ENCODE results near the gene CCL17.
"Not testable (repeated sequence)": the region's sequence is repeated elsewhere in the genome, so short reads cannot be mapped to it uniquely, and the experiment has no call there.

Gene CCL17

GRCh38 chr16:57396786-57397185, 7.8 kb upstream of the CCL17 start:
- Histone ChIP-seq H3K27ac (ENCODE audit: low read depth, low read length) (no peak overlapping the region), H3K4me3 (ENCODE audit: low read depth in 1 of 2, low read length in 2 of 2) (no peak overlapping the region), H3K9ac (ENCODE audit: low read depth in 1 of 2, low read length in 2 of 2) (no peak overlapping the region), H3K27me3 (ENCODE audit: control insufficient read depth in 1 of 2, insufficient read depth in 2 of 2, low read length in 2 of 2) (no peaks in the 10 kb centered on the region), H3K4me1 (ENCODE audit: control insufficient read depth in 1 of 2, insufficient read depth in 2 of 2, low read length in 2 of 2) (no peaks in the 10 kb centered on the region), H3K36me3 (ENCODE audit: control insufficient read depth in 1 of 2, insufficient read depth in 2 of 2, low read length in 2 of 2) (no peaks in the 10 kb centered on the region), H3K9me3 (ENCODE audit: control insufficient read depth in 1 of 2, low read length in 2 of 2) (no peaks in the 10 kb centered on the region)

GRCh38 chr16:57397493-57397892, 7.1 kb upstream of the CCL17 start:
- H3K9me3 ChIP-seq (ENCODE audit: control insufficient read depth in 1 of 2, low read length in 2 of 2); H3K4me1 ChIP-seq (ENCODE audit: control insufficient read depth in 1 of 2, insufficient read depth in 2 of 2, low read length in 2 of 2); H3K36me3 ChIP-seq (ENCODE audit: control insufficient read depth in 1 of 2, insufficient read depth in 2 of 2, low read length in 2 of 2); H3K4me3 ChIP-seq (ENCODE audit: low read depth in 1 of 2, low read length in 2 of 2); H3K27me3 ChIP-seq (ENCODE audit: control insufficient read depth in 1 of 2, insufficient read depth in 2 of 2, low read length in 2 of 2); H3K9ac ChIP-seq (ENCODE audit: low read depth in 1 of 2, low read length in 2 of 2); H3K27ac ChIP-seq (ENCODE audit: low read depth, low read length): not testable (repeated sequence)

GRCh38 chr16:57401943-57402640, 2.5 kb upstream of the CCL17 start:
- Histone ChIP-seq H3K4me3 (ENCODE audit: low read depth in 1 of 2, low read length in 2 of 2) (no peak overlapping the region), H3K9ac (ENCODE audit: low read depth in 1 of 2, low read length in 2 of 2) (no peak overlapping the region), H3K27ac (ENCODE audit: low read depth, low read length) (no peak overlapping the region), H3K27me3 (ENCODE audit: control insufficient read depth in 1 of 2, insufficient read depth in 2 of 2, low read length in 2 of 2) (no peaks in the 10 kb centered on the region), H3K9me3 (ENCODE audit: control insufficient read depth in 1 of 2, low read length in 2 of 2) (no peaks in the 10 kb centered on the region), H3K36me3 (ENCODE audit: control insufficient read depth in 1 of 2, insufficient read depth in 2 of 2, low read length in 2 of 2) (no peaks in the 10 kb centered on the region), H3K4me1 (ENCODE audit: control insufficient read depth in 1 of 2, insufficient read depth in 2 of 2, low read length in 2 of 2) (no peaks in the 10 kb centered on the region)

- no peak overlapping the region for H3K9ac ChIP-seq (ENCODE audit: low read depth in 1 of 2, low read length in 2 of 2)
- H3K27me3 ChIP-seq (ENCODE audit: control insufficient read depth in 1 of 2, insufficient read depth in 2 of 2, low read length in 2 of 2): no peaks in the 10 kb centered on the region
- H3K27ac ChIP-seq (ENCODE audit: low read depth, low read length): no peak overlapping the region
- H3K9me3 ChIP-seq (ENCODE audit: control insufficient read depth in 1 of 2, low read length in 2 of 2): no peaks in the 10 kb centered on the region
- H3K4me3 ChIP-seq (ENCODE audit: low read depth in 1 of 2, low read length in 2 of 2): no peak overlapping the region
- no peaks in the 10 kb centered on the region for H3K36me3 ChIP-seq (ENCODE audit: control insufficient read depth in 1 of 2, insufficient read depth in 2 of 2, low read length in 2 of 2)
- no peaks in the 10 kb centered on the region for H3K4me1 ChIP-seq (ENCODE audit: control insufficient read depth in 1 of 2, insufficient read depth in 2 of 2, low read length in 2 of 2)
Measured at GRCh38 chr16:57405097-57405496, 530 bp downstream of the CCL17 start.

- H3K9me3 ChIP-seq (ENCODE audit: control insufficient read depth in 1 of 2, low read length in 2 of 2): no peaks in the 10 kb centered on the region
- H3K4me1 ChIP-seq (ENCODE audit: control insufficient read depth in 1 of 2, insufficient read depth in 2 of 2, low read length in 2 of 2): no peaks in the 10 kb centered on the region
- H3K27me3 ChIP-seq (ENCODE audit: control insufficient read depth in 1 of 2, insufficient read depth in 2 of 2, low read length in 2 of 2): no peaks in the 10 kb centered on the region
- H3K4me3 ChIP-seq (ENCODE audit: low read depth in 1 of 2, low read length in 2 of 2): no peak overlapping the region
- H3K9ac ChIP-seq (ENCODE audit: low read depth in 1 of 2, low read length in 2 of 2): no peak overlapping the region
- H3K36me3 ChIP-seq (ENCODE audit: control insufficient read depth in 1 of 2, insufficient read depth in 2 of 2, low read length in 2 of 2): no peaks in the 10 kb centered on the region
- no peak overlapping the region for H3K27ac ChIP-seq (ENCODE audit: low read depth, low read length)
Measured at GRCh38 chr16:57406881-57407280, 2.3 kb downstream of the CCL17 start.

- Histone ChIP-seq H3K36me3 (ENCODE audit: control insufficient read depth in 1 of 2, insufficient read depth in 2 of 2, low read length in 2 of 2) (no peaks in the 10 kb centered on the region), H3K27ac (ENCODE audit: low read depth, low read length) (no peak overlapping the region), H3K27me3 (ENCODE audit: control insufficient read depth in 1 of 2, insufficient read depth in 2 of 2, low read length in 2 of 2) (no peaks in the 10 kb centered on the region), H3K9ac (ENCODE audit: low read depth in 1 of 2, low read length in 2 of 2) (no peak overlapping the region), H3K9me3 (ENCODE audit: control insufficient read depth in 1 of 2, low read length in 2 of 2) (no peaks in the 10 kb centered on the region), H3K4me3 (ENCODE audit: low read depth in 1 of 2, low read length in 2 of 2) (no peak overlapping the region), H3K4me1 (ENCODE audit: control insufficient read depth in 1 of 2, insufficient read depth in 2 of 2, low read length in 2 of 2) (no peaks in the 10 kb centered on the region)
Measured at GRCh38 chr16:57407521-57408353, 3.2 kb downstream of the CCL17 start.

- H3K9ac ChIP-seq (ENCODE audit: low read depth in 1 of 2, low read length in 2 of 2): no peak overlapping the region
- no peaks in the 10 kb centered on the region for H3K4me1 ChIP-seq (ENCODE audit: control insufficient read depth in 1 of 2, insufficient read depth in 2 of 2, low read length in 2 of 2)
- no peak overlapping the region for H3K27ac ChIP-seq (ENCODE audit: low read depth, low read length)
Measured at GRCh38 chr16:57409065-57409464, 4.5 kb downstream of the CCL17 start.

GRCh38 chr16:57409870-57410587, 5.5 kb downstream of the CCL17 start:
- Histone ChIP-seq H3K36me3 (ENCODE audit: control insufficient read depth in 1 of 2, insufficient read depth in 2 of 2, low read length in 2 of 2) (no peaks in the 10 kb centered on the region), H3K27ac (ENCODE audit: low read depth, low read length) (no peak overlapping the region), H3K9ac (ENCODE audit: low read depth in 1 of 2, low read length in 2 of 2) (no peak overlapping the region), H3K4me3 (ENCODE audit: low read depth in 1 of 2, low read length in 2 of 2) (no peak overlapping the region), H3K27me3 (ENCODE audit: control insufficient read depth in 1 of 2, insufficient read depth in 2 of 2, low read length in 2 of 2) (no peaks in the 10 kb centered on the region), H3K9me3 (ENCODE audit: control insufficient read depth in 1 of 2, low read length in 2 of 2) (no peaks in the 10 kb centered on the region), H3K4me1 (ENCODE audit: control insufficient read depth in 1 of 2, insufficient read depth in 2 of 2, low read length in 2 of 2) (no peaks in the 10 kb centered on the region)

More at GRCh38 chr16:57409065-57409464, 4.5 kb downstream of the CCL17 start:
- no peaks in the 10 kb centered on the region for H3K27me3 ChIP-seq (ENCODE audit: control insufficient read depth in 1 of 2, insufficient read depth in 2 of 2, low read length in 2 of 2)
- no peaks in the 10 kb centered on the region for H3K36me3 ChIP-seq (ENCODE audit: control insufficient read depth in 1 of 2, insufficient read depth in 2 of 2, low read length in 2 of 2)
- H3K9me3 ChIP-seq (ENCODE audit: control insufficient read depth in 1 of 2, low read length in 2 of 2): no peaks in the 10 kb centered on the region
- no peak overlapping the region for H3K4me3 ChIP-seq (ENCODE audit: low read depth in 1 of 2, low read length in 2 of 2)

- no peaks in the 10 kb centered on the region for H3K36me3 ChIP-seq (ENCODE audit: control insufficient read depth in 1 of 2, insufficient read depth in 2 of 2, low read length in 2 of 2)
- H3K27me3 ChIP-seq (ENCODE audit: control insufficient read depth in 1 of 2, insufficient read depth in 2 of 2, low read length in 2 of 2): no peaks in the 10 kb centered on the region
- H3K4me3 ChIP-seq (ENCODE audit: low read depth in 1 of 2, low read length in 2 of 2): no peak overlapping the region
- H3K4me1 ChIP-seq (ENCODE audit: control insufficient read depth in 1 of 2, insufficient read depth in 2 of 2, low read length in 2 of 2): peaks cover 0 to 2% of the 10 kb centered on the region in 2 donors
- no peak overlapping the region for H3K27ac ChIP-seq (ENCODE audit: low read depth, low read length)
- no peak overlapping the region for H3K9ac ChIP-seq (ENCODE audit: low read depth in 1 of 2, low read length in 2 of 2)
- no peaks in the 10 kb centered on the region for H3K9me3 ChIP-seq (ENCODE audit: control insufficient read depth in 1 of 2, low read length in 2 of 2)
Measured at GRCh38 chr16:57411362-57411976, 6.9 kb downstream of the CCL17 start.

- Histone ChIP-seq H3K9me3 (ENCODE audit: control insufficient read depth in 1 of 2, low read length in 2 of 2) (no peaks in the 10 kb centered on the region), H3K36me3 (ENCODE audit: control insufficient read depth in 1 of 2, insufficient read depth in 2 of 2, low read length in 2 of 2) (no peaks in the 10 kb centered on the region), H3K9ac (ENCODE audit: low read depth in 1 of 2, low read length in 2 of 2) (no peak overlapping the region), H3K27ac (ENCODE audit: low read depth, low read length) (no peak overlapping the region), H3K27me3 (ENCODE audit: control insufficient read depth in 1 of 2, insufficient read depth in 2 of 2, low read length in 2 of 2) (no peaks in the 10 kb centered on the region), H3K4me3 (ENCODE audit: low read depth in 1 of 2, low read length in 2 of 2) (no peak overlapping the region), H3K4me1 (ENCODE audit: control insufficient read depth in 1 of 2, insufficient read depth in 2 of 2, low read length in 2 of 2) (peaks cover 9 to 11% of the 10 kb centered on the region in 2 donors)
Measured at GRCh38 chr16:57412584-57412983, 8.0 kb downstream of the CCL17 start.

All from duodenal mucosa (tissue), 2 donors.